IMR-90 (cell line): ENCODE results near the gene ETV3L. TPM values are rescaled to one million over a fixed set of nuclear protein-coding genes. Genes with fewer than 3 reads are reported as not detected.

Experiments used
- ATAC-seq: fragments of 200-7000 bp; cut with Tn5 transposase; 2 replicates; pipeline ENCODE4 v1.9.1; 2020; ENCODE audit warnings: low read depth, mild to moderate bottlenecking, moderate library complexity
- BruUV-seq: library from RNA; stranded (reverse); fragments of 400-500 nt; replicated peaks from 2 replicates; lab custom pipeline; 2021; lab: Mats Ljungman, UMichigan
- CTCF ChIA-PET: fragments of 300-600 bp; formaldehyde crosslinking; extraction: SDS; loops from one replicate; lab custom pipeline; 2021; ENCODE audit warnings: antibody characterized with exemption; lab: Yijun Ruan, JAX
- POLR2A ChIA-PET: fragments of 300-600 bp; sonication (Branson Sonifier 250); formaldehyde crosslinking; loops from one replicate; lab custom pipeline; 2022; ENCODE audit warnings: antibody characterized with exemption; ENCODE audit not compliant: unreplicated experiment; lab: Charles Lee
- DNase-seq: peaks from one replicate; pipeline ENCODE4 v3.0.0; 2013
- H2AFZ ChIP-seq: replicated peaks from 2 replicates; pipeline ENCODE3; 2013; ENCODE audit warnings: low read length, mild to moderate bottlenecking; ENCODE audit not compliant: poor library complexity
- H2AK5ac ChIP-seq: 2 replicates; pipeline ENCODE4 v1.6.1; 2013; ENCODE audit warnings: low read depth, low read length, inconsistent platforms
- H2AK9ac ChIP-seq: replicated peaks from 2 replicates; pipeline ENCODE3; 2013; ENCODE audit warnings: mild to moderate bottlenecking, low read depth, low read length, moderate library complexity; ENCODE audit not compliant: poor library complexity
- H2BK120ac ChIP-seq: 2 replicates; pipeline ENCODE4 v1.6.1; 2013; ENCODE audit warnings: low read depth, low read length, inconsistent platforms
- H2BK15ac ChIP-seq: 3 replicates; pipeline ENCODE4 v1.6.1; 2013; ENCODE audit warnings: low read depth, low read length, inconsistent platforms
- H2BK20ac ChIP-seq: 2 replicates; pipeline ENCODE4 v1.6.1; 2013; ENCODE audit warnings: low read depth, mild to moderate bottlenecking, inconsistent platforms, low read length, moderate library complexity
- H2BK5ac ChIP-seq: 2 replicates; pipeline ENCODE4 v1.6.1; 2013; ENCODE audit warnings: mild to moderate bottlenecking, low read depth, low read length, inconsistent platforms; ENCODE audit not compliant: poor library complexity, severe bottlenecking
- H3K14ac ChIP-seq: replicated peaks from 2 replicates; pipeline ENCODE4 v1.6.1; 2013; ENCODE audit warnings: low read depth, low read length, inconsistent platforms
- H3K18ac ChIP-seq: 2 replicates; pipeline ENCODE4 v1.6.1; 2013; ENCODE audit warnings: low read depth, low read length, control low read depth
- H3K23ac ChIP-seq: 2 replicates; pipeline ENCODE4 v1.6.1; 2013; ENCODE audit warnings: low read depth, low read length, inconsistent platforms
- H3K27ac ChIP-seq: 2 replicates; pipeline ENCODE4 v1.5.1; 2013; ENCODE audit warnings: mild to moderate bottlenecking, control low read depth, low read length; ENCODE audit not compliant: insufficient read depth
- H3K27me3 ChIP-seq: 2 replicates; pipeline ENCODE4 v1.6.1; 2013; ENCODE audit warnings: low read length; ENCODE audit not compliant: control insufficient read depth, insufficient read depth
- H3K36me3 ChIP-seq: 2 replicates; pipeline ENCODE4 v1.6.1; 2013; ENCODE audit warnings: low read length, mixed read lengths; ENCODE audit not compliant: control insufficient read depth, insufficient read depth
- H3K4ac ChIP-seq: 2 replicates; pipeline ENCODE4 v1.6.1; 2013; ENCODE audit warnings: low read depth, low read length, inconsistent platforms
- H3K4me1 ChIP-seq: 2 replicates; pipeline ENCODE4 v1.6.1; 2013; ENCODE audit warnings: low read length, mixed read lengths; ENCODE audit not compliant: control insufficient read depth, insufficient read depth
- H3K4me2 ChIP-seq: 2 replicates; pipeline ENCODE4 v1.6.1; 2013; ENCODE audit warnings: low read depth, mild to moderate bottlenecking, control low read depth, low read length, moderate library complexity
- H3K4me3 ChIP-seq: 2 replicates; pipeline ENCODE4 v1.5.1; 2013; ENCODE audit warnings: low read depth, mild to moderate bottlenecking, control low read depth, low read length, moderate library complexity; ENCODE audit not compliant: insufficient read depth
- H3K56ac ChIP-seq: 2 replicates; pipeline ENCODE4 v1.6.1; 2013; ENCODE audit warnings: low read length, inconsistent platforms; ENCODE audit not compliant: insufficient read depth; ENCODE audit errors: extremely low read depth
- H3K79me1 ChIP-seq, 2 experiments: 2 replicates each; pipeline ENCODE4 v1.6.1; 2013; ENCODE audit warnings: low read length in 2 of 2, inconsistent platforms in 1 of 2, low read depth in 1 of 2
- H3K9ac ChIP-seq: 2 replicates; pipeline ENCODE4 v1.6.1; 2013; ENCODE audit warnings: low read depth, low read length, control low read depth
- H3K9me1 ChIP-seq: 2 replicates; pipeline ENCODE4 v1.6.1; 2013; ENCODE audit warnings: low read length, inconsistent platforms; ENCODE audit not compliant: insufficient read depth
- H3K9me3 ChIP-seq: 2 replicates; pipeline ENCODE4 v1.6.1; 2013; ENCODE audit warnings: low read length; ENCODE audit not compliant: control insufficient read depth, insufficient read depth
- H4K20me1 ChIP-seq: 2 replicates; pipeline ENCODE4 v1.6.1; 2013; ENCODE audit warnings: low read length, inconsistent platforms; ENCODE audit not compliant: insufficient read depth
- H4K5ac ChIP-seq: 2 replicates; pipeline ENCODE4 v1.6.1; 2013; ENCODE audit warnings: mild to moderate bottlenecking, low read depth, low read length, control low read depth
- H4K8ac ChIP-seq, 2 experiments: 2 replicates each; pipeline ENCODE4 v1.6.1; 2013; ENCODE audit warnings: low read depth in 2 of 2, low read length in 2 of 2, control low read depth in 1 of 2, inconsistent platforms in 1 of 2
- H4K91ac ChIP-seq: 2 replicates; pipeline ENCODE4 v1.6.1; 2013; ENCODE audit warnings: low read depth, low read length, inconsistent platforms; ENCODE audit not compliant: insufficient read depth
- CHD1 ChIP-seq: IDR thresholded peaks from 2 replicates; pipeline ENCODE4 v1.6.1; 2012; ENCODE audit warnings: low read depth, low read length, improper control_type of control experiment
- MAZ ChIP-seq: IDR thresholded peaks from 2 replicates; pipeline ENCODE4 v1.6.1; 2012; ENCODE audit warnings: low read depth, mild to moderate bottlenecking, low read length, improper control_type of control experiment, moderate library complexity, borderline replicate concordance
- MXI1 ChIP-seq: IDR thresholded peaks from 2 replicates; pipeline ENCODE4 v1.6.1; 2012; ENCODE audit warnings: low read depth, mild to moderate bottlenecking, low read length, moderate library complexity, borderline replicate concordance
- POLR2A ChIP-seq: IDR thresholded peaks from 2 replicates; pipeline ENCODE4 v1.6.1; 2012; ENCODE audit warnings: mild to moderate bottlenecking, low read depth, low read length
- RAD21 ChIP-seq: IDR thresholded peaks from 2 replicates; pipeline ENCODE4 v1.6.1; 2012; ENCODE audit warnings: low read length, improper control_type of control experiment
- SMC3 ChIP-seq: fragments of 150-350 bp; IDR thresholded peaks from 2 replicates; pipeline ENCODE4 v1.6.1; 2016; ENCODE audit warnings: low read depth, mild to moderate bottlenecking, antibody characterized with exemption, low read length, moderate library complexity
- whole genome bisulfite sequencing, 2 experiments: methylation state at CpG; one replicate each; pipeline versions ENCODE4 v1.1.5 to v1.1.7; 2013; ENCODE audit warnings: missing lambda C conversion rate in 2 of 2; ENCODE audit not compliant: insufficient read length in 1 of 2; ENCODE audit errors: extremely low coverage in 2 of 2; 5-methylcytosine and 5-hydroxymethylcytosine counted together
- dilution Hi-C: fragments of 300-500 bp; cut with HindIII; formaldehyde crosslinking; loops from one replicate; pipeline ENCODE4 v1.14.3; 2018; ENCODE audit warnings: low sequenced_read_pairs; ENCODE audit not compliant: unreplicated experiment
- in situ Hi-C: fragments of 300-500 bp; cut with MboI; formaldehyde crosslinking; loops from 3 replicates; pipeline ENCODE4 v1.14.3; 2019; ENCODE audit warnings: low sequenced_read_pairs, inconsistent platforms, mixed read lengths
- intact Hi-C: fragments of 100-400 bp; cut with micrococcal nuclease; formaldehyde crosslinking; loops from 2 replicates; pipeline ENCODE4 v1.10.0; 2022
- polyA plus RNA-seq, 3 experiments: library from polyadenylated mRNA; depleted of rRNA; stranded (reverse); fragments of >200 nt; gene quantifications; 2 replicates each; pipeline ENCODE4 v1.2.3, GENCODE V29; 2012; ENCODE audit warnings: low replicate concordance in 1 of 3
- total RNA-seq: library from RNA; depleted of rRNA; stranded (reverse); fragments of >200 nt; gene quantifications from 2 replicates; pipeline ENCODE4 v1.2.3, GENCODE V29; 2012
- TF ChIP-seq, protein P1 (sequence below): conservative IDR thresholded peaks from 2 replicates; pipeline ENCODE4 v1.5.1; 2012; ENCODE audit warnings: mild to moderate bottlenecking, low read depth, low read length, improper control_type of control experiment

ETV3L gene
- total and polyA plus RNA-seq, 2 of the 4 experiments (the other 2 are of a cell fraction) = not detected

DNA sequence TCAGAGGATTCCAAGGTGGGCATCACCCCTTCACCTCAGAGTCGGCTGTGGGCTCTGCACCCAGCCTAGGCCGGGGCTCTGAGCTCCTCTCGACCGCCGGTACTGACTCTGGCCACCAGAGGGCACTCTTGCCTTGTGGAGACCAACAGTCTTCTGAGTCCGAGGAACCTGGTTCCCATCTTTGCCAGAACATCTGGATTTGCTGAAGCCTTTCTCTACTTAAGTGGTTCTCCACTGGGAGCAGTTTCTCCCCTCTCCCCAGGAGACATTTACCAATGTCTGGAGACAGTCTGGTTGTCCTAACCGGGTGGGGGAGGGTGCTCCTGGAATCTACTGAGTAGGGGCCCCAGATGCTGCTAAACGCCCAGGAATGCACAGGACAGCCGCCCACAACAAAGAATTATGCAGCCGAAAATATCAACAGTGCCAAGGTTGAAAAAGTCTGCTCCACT lies 9.4 kb downstream of the ETV3L start:
- Histone ChIP-seq H2BK5ac (no peak overlapping the region), H4K20me1 (no peaks in the 10 kb centered on the region), H4K91ac (no peak overlapping the region), H3K18ac (no peak overlapping the region), H3K79me1 (no peaks in the 10 kb centered on the region), H4K8ac (no peak overlapping the region; a peak in 1 of 4 replicates), H2AFZ (peak overlapping the region; percentile 78), H3K56ac (no peak overlapping the region), H2AK5ac (no peak overlapping the region), H3K4me1 (no peaks in the 10 kb centered on the region; the same call in 1 of the 2 replicates), H3K36me3 (no peaks in the 10 kb centered on the region), H3K27ac (no peak overlapping the region), H3K4me3 (no peak overlapping the region), H3K9ac (no peak overlapping the region), H2AK9ac (no peak overlapping the region), H3K27me3 (no peaks in the 10 kb centered on the region), H3K9me3 (no peaks in the 10 kb centered on the region), H3K4ac (no peak overlapping the region), H3K9me1 (no peaks in the 10 kb centered on the region), H2BK20ac (no peak overlapping the region), H4K5ac (no peak overlapping the region), H3K14ac (no peak overlapping the region), H2BK15ac (no peak overlapping the region), H3K4me2 (peak overlapping the region; percentile 5; the same call in 1 of the 2 replicates), H3K23ac (no peak overlapping the region), H2BK120ac (no peak overlapping the region)
- intact Hi-C loops (loop anchor here (1.0 to 10.0 kb wide), 4 partner anchors 47 to 399 kb away; partner anchors contain the start of gene ETV3), dilution Hi-C loops (no loop called here), in situ Hi-C loops (loop anchor here (5.0 kb wide), 1 partner anchor 62 kb away; no protein-coding TSS in a partner anchor)
- ChIA-PET CTCF (interaction anchor here (0.5 to 4.7 kb wide), 16 partner anchors 9 to 75 kb away, joined by 3 to 88 read pairs (median 4); partner anchors contain the start of genes ARHGEF11 and ETV3L), POLR2A (interaction anchor here (1.0 kb wide), 1 partner anchor 15 kb away, joined by 4 read pairs; no protein-coding TSS in a partner anchor)
- TF ChIP-seq, protein P1, sequence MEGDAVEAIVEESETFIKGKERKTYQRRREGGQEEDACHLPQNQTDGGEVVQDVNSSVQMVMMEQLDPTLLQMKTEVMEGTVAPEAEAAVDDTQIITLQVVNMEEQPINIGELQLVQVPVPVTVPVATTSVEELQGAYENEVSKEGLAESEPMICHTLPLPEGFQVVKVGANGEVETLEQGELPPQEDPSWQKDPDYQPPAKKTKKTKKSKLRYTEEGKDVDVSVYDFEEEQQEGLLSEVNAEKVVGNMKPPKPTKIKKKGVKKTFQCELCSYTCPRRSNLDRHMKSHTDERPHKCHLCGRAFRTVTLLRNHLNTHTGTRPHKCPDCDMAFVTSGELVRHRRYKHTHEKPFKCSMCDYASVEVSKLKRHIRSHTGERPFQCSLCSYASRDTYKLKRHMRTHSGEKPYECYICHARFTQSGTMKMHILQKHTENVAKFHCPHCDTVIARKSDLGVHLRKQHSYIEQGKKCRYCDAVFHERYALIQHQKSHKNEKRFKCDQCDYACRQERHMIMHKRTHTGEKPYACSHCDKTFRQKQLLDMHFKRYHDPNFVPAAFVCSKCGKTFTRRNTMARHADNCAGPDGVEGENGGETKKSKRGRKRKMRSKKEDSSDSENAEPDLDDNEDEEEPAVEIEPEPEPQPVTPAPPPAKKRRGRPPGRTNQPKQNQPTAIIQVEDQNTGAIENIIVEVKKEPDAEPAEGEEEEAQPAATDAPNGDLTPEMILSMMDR = peak; percentile 95
- no peak for TF ChIP-seq CHD1
- peak; percentile 97 for TF ChIP-seq RAD21
- TF ChIP-seq SMC3 = peak; percentile 95
- TF ChIP-seq POLR2A = 0 out of 2 replicates have a peak, but pooled peaks have one; percentile 46
- peak; percentile 43; the same call in 1 of the 2 replicates for TF ChIP-seq MAZ
- no peak for TF ChIP-seq MXI1
- DNase-seq = peak; percentile 87
- no CpG with 5 or more reads among the region's 10 CpGs for WGBS, 2 experiments
- peak; percentile 93 for ATAC-seq
- no TSS peak for BruUV-seq
